Retina (tissue), 1 donor: Measurements from ENCODE around the gene BTBD8.
"Not testable (repeated sequence)": the region's sequence is repeated elsewhere in the genome, so short reads cannot be mapped to it uniquely, and the experiment has no call there.

Experiments
- DNase-seq: peaks from one replicate; pipeline ENCODE4 v3.0.0-alpha.2; 2016

The BTBD8 gene

DNA sequence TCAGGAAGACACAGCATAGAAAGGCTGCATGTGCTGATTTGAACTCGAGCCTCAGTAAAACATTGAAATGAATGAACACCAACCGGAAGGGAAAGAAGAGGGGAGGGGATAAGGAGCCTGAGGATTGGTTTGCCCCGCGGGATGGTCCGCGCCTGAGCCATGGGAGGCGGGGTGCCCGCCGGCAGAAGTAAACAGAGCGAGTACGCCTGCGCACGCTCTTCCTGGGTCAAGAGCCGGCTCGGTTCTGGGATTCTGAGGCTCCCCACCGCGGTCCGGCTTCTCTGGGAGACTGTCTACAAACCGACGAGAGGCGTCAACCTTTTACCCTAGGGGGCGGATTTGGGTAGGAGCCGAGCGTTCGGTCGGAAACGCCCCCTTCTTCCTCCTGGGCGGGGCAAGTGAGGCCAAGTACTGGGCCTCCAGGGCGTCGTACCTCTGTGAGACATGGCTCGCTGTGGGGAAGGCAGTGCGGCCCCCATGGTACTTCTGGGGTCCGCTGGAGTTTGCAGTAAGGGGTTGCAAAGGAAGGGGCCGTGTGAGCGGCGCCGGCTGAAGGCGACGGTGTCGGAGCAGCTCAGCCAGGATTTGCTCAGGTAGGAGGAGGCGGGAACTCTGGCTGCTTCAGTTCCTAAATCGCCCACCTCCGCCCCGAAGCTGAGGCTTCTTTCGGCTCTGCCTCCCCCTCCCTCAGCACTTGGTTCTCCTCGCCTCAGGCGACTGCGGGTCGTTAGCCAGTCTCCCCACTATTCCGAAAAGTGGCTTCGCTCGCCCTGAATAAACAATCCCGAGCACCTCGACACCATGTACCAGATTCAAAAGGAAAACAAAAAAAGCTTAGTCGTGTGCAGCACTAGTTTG, at the start of gene BTBD8:
TSS of gene BTBD8 (plus strand) at position 218 of the 858 bp plus-strand sequence. CDS start at position 445, 227 bp downstream.
- DNase-seq: peak; percentile 94

DNA sequence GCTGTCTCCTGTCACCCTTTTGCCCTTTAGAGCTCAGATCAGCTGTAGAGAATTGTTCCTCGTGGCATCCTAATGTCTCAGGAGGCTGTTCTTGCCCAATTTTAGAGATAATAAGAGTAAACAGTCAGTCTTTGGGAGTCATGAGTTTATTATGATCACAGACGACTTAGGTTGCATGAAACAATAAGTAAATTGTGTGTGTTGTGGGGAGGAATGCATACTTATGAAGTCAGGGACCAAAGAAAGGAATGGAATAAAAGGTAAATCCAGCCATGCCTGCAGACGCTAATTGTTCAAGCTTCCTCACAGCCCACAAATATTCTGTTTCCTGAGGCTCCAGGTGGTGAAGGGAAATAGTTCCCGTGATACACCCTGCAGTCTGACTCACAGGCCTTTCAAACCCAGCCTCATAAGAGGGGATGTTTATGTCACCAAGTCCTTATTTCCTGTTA, 49.5 kb upstream of the BTBD8 start:
- DNase-seq: no peak

- DNase-seq: peak; percentile 30
These were observed 48.6 kb upstream of the BTBD8 start for GRCh38 chr1:92031281-92032110.

DNA sequence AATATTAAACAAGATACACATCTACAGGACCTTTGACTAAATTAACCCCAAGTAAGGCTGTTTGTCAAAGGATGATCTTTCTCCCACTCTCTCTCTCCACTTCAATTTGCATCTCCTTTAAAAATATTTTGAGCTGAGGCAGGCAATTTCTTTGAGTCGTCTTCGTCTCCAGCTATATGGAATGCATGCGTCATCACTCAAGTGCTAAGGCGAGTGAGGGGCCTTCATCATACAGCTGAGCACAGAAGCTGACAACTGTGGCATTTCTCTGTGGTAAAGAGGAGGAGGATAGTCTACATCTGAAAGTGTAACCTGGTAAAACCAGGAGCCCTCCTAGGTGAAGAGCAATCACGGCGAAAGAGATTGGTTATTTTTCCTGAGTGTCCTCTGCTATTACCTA, 42.7 kb upstream of the BTBD8 start:
- peak; percentile 29 for DNase-seq

GRCh38 chr1:92038695-92039346, 41.3 kb upstream of the BTBD8 start:
- DNase-seq: no peak

DNA sequence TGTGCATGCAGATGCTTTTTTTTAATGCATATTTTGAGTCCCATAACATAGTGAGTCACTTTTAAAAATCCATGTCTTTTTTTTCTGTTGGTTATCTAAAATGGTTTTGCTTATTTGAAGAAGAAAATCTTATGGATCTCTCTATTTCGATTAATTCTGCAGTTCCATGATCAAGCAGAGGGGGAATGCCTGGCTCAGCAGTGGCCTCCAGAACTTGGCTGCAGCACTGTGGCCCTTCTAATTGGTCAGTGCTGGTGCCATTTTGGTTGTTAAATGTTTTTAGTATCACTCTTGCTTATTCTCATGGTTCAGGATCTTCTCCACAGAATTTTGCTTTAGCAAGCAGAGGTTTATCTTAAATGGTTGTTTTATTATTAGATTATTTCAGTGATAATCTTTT, 39.2 kb upstream of the BTBD8 start:
- DNase-seq: no peak

- DNase-seq: no peak
These were observed 36.5 kb upstream of the BTBD8 start for GRCh38 chr1:92043621-92044020.

DNA sequence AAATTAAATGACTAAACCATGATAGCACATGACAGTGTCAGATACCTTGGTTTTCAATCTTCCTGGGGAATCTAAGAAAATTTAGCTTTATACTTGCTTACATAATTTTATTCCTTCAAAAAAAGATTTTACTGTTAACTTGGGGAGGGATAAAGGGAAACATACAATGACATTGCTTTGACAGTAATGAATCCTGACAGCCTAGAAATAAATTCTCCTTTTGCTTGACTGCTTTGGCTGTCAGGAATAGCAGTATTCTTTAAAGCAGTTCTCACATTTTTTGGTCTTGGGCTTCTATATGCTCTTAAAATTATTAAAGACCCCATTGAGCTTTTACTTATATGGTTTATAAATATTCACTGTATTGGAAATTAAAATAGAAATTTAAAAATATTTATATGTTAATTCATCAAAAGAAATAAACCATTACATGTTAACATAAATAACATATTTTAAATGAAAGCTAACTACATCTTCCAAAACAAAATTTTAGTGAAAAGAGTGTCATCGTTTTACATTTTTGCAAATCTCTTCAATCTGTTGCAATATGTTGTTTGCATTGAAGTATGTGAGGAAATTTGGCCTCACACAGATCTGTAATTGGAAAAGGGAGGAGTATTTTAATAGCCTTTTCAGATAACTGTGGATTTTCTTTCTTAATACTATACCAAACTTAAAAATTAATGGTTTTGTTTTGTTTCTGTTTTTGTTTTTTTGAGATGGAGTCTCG, 34.2 kb upstream of the BTBD8 start:
- DNase-seq: peak; percentile 45

GRCh38 chr1:92051948-92052347, 28.2 kb upstream of the BTBD8 start:
- DNase-seq: no peak

GRCh38 chr1:92065042-92065441, 15.1 kb upstream of the BTBD8 start:
- no peak for DNase-seq

GRCh38 chr1:92066321-92066720, 13.8 kb upstream of the BTBD8 start:
- DNase-seq: no peak

- DNase-seq: no peak
These were observed 9.3 kb upstream of the BTBD8 start for GRCh38 chr1:92070892-92071291.

DNA sequence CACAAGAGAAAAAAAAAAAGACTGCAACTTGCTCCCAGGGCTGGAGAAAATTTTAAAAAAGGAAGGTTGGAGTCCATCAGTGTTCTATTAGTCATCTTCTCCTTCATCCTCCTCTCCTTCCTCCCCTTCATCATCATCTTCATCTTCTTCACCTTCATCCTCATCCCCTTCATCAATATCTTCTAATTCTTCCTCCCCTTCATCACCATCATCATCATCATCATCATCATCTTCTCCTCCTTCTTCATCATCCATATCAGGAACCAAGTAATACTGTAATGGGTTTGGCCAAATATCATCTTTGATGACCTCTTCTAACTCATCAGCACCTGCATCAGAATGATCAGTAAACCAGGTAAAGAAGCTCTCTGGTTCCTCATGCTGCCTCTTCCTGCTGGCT, 5.7 kb upstream of the BTBD8 start:
- DNase-seq: not testable (repeated sequence)

DNA sequence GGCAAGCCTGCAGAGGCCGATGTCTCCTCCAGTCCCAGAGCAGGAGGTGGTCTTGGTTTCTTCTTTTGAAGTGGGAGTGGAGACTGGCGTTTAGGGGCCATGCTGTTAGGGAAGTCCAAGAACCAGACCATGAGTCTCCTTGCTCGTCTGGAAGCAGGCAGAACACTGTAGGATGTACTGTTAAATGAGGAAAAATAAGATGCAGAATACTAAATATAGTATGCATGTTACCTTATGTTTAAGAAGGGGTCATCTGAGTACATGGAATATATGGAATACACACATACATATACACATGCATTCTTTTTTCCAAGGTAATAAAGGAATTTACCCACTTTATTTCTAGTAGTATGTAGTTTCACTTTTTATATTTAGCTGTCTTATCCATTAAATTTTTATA, 4.8 kb upstream of the BTBD8 start, which contains the start of gene SETSIP:
TSS of gene SETSIP (minus strand) at position 101 of the 400 bp plus-strand sequence. CDS start at position 101, 0 bp downstream.
- DNase-seq: no peak

DNA sequence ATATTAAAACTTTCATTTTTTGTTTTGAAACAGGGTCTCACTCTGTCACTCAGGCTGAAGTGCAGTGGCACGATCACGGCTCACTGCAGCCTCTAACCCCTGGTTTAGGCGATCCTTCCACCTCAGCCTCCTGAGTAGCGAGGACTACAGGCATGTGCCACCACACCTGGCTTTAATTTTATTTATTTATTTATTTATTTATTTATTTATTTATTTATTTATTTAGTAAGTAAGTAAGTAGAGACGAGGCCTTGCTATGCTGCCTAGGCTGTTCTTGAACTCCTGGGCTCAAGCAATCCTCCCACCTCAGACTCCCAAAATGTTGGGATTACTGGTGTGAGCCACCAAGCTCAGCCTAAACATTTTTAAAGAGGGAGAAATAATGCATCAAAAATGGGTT, 3.8 kb upstream of the BTBD8 start:
- DNase-seq: no peak

DNA sequence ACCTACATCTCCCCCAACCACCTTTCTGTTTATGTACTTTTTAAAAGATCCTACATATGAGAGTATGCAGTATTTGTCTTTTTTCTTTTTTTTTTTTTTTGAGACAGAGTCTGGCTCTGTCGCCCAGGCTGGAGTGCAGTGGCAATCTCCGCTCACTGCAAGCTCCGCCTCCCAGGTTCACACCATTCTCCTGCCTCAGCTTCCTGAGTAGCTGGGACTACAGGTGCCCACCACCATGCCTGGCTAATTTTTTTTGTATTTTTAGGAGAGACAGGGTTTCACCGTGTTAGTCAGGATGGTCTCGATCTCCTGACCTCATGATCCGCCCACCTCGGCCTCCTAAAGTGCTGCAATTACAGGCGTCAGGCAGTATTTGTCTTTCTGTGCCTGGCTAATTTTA, 2.1 kb upstream of the BTBD8 start:
- DNase-seq: not testable (repeated sequence)

DNA sequence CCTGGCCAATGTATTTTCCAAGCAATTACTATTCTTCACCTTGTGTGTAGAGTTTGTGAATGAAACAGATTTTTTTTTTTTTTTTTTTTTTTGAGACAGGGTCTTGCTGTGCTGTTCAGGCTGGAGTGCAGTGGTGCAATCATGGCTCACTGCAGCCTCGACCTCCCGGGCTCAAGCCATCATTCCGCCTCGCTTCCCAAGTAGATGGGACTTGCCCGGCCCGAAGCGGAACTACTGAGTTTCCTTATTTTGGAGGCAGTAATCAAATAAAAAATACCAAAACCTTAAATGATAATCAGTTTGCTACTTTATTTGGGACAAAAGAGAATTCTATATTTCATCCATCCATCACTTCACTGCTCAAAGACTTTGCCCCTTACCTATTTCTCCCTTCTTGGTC, 704 bp upstream of the BTBD8 start:
- DNase-seq: no peak

- peak; percentile 4 for DNase-seq
These were observed 886 bp downstream of the BTBD8 start for GRCh38 chr1:92081031-92081430.

- no peak for DNase-seq
These were observed 4.5 kb downstream of the BTBD8 start for GRCh38 chr1:92084651-92085050.

DNA sequence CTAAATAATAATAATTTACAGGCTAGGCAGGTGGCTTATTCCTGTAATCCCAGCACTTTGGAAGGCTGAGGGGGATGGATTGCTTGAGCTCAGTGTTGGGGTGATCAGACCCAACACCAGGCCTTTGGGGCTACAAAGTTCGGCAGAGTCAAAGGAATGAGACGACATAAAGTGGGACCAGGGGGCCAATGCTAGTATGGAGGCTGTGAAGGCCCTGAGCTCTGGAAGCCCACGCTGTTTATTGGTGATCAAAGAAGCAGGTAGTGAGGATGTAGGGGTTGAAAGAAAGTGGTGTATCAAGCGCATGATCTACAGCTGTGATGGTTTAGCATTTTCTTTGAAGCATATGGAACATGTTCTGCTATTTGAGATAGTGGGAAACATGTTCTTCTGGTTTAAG, 5.6 kb downstream of the BTBD8 start:
- peak; percentile 6 for DNase-seq

DNA sequence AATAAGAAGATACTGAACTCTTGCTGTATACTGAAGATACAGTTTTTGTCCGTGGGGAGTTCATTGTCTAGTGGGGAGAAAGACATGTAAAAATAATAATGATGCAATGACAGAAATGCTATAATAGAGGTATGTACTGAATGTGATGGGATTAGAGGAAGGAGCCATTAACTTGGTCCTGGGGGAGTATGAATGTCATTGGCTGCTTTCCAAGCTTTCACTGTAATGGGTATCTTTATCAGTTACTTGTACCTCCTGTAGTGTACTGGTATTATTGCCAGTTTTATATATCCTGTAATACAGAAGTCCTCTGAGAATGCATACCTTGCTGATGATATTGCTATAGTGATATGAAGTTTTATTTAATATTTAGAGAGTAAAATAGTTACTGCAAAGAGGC, 7.4 kb downstream of the BTBD8 start:
- no peak for DNase-seq

- no peak for DNase-seq
These were observed 11.5 kb downstream of the BTBD8 start for GRCh38 chr1:92091625-92092024.

- no peak for DNase-seq
These were observed 13.9 kb downstream of the BTBD8 start for GRCh38 chr1:92094090-92094489.
